Hepatocyte (in vitro differentiated cells): Measurements from ENCODE around the gene DHRS3.

Source experiments
- EZH2 ChIP-seq: fragments of 200-600 bp; sonication (generic); IDR thresholded peaks from 2 replicates; pipeline ENCODE4 v1.6.1; 2016; ENCODE audit warnings: antibody characterized with exemption, mild to moderate bottlenecking, borderline replicate concordance
- TF ChIP-seq, protein P1 (sequence below): fragments of 200-600 bp; sonication (generic); IDR thresholded peaks from 2 replicates; pipeline ENCODE4 v1.5.1; 2016; ENCODE audit warnings: antibody characterized with exemption, mild to moderate bottlenecking; ENCODE audit not compliant: poor library complexity

DNA sequence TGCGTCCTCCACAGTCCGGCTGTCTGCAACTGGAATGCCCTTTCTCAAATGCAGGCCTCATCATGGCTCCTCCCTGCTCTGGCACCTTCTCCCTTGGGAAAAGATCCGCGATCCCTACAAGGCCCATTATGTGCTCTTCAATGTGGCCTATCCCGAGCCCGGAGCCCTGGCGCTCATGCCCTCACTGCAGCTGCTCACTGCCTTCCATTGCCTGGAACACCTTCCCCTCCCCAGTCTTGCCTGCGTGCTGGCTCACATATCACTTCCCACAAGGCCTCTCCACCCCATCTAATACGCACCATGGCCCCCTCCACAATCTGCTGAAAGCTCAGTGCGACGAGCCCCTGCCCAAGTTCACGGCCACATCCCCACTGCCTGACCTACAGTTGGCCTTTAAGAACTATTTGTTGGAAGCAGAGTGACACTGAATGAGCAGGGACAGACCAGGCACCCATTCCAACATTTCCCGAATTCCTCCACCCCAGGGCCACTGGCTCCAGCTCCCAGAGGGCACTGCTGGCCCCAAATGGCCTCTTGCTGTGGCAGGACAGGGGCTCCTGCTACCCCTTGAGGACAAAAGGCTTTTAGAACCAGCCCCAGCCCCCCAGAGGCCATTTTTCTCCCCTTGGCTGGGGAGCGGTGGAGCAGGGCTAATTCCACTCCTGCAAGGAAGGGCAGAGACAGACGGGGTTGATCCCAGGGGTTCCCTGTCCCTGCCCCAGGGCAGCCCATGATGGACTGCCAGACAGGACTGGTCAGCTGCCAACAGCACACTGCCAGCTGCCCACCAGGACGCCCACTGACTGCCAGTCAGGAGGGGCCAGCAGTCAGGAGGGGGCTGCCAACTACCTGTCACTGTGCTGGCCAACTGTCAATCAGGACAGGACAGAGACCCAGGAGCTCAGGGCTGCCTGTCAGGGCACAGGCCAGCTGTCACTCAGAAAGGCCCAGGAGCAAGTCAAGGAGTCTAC, 64.8 kb downstream of the DHRS3 start:
- TF ChIP-seq EZH2, result no peak
- TF ChIP-seq, protein P1, sequence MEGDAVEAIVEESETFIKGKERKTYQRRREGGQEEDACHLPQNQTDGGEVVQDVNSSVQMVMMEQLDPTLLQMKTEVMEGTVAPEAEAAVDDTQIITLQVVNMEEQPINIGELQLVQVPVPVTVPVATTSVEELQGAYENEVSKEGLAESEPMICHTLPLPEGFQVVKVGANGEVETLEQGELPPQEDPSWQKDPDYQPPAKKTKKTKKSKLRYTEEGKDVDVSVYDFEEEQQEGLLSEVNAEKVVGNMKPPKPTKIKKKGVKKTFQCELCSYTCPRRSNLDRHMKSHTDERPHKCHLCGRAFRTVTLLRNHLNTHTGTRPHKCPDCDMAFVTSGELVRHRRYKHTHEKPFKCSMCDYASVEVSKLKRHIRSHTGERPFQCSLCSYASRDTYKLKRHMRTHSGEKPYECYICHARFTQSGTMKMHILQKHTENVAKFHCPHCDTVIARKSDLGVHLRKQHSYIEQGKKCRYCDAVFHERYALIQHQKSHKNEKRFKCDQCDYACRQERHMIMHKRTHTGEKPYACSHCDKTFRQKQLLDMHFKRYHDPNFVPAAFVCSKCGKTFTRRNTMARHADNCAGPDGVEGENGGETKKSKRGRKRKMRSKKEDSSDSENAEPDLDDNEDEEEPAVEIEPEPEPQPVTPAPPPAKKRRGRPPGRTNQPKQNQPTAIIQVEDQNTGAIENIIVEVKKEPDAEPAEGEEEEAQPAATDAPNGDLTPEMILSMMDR, result no peak
